WTC11 (cell line): ENCODE results near the gene UBAC2.

Experiments used
- AR ChIP-seq: fragments of 250-450 bp; sonication (Bioruptor Pico); IDR thresholded peaks from 2 replicates; pipeline ENCODE4 v1.9.0; 2021; ENCODE audit warnings: mild to moderate bottlenecking
- ATF3 ChIP-seq: sonication (generic); formaldehyde crosslinking; conservative IDR thresholded peaks from 2 replicates; pipeline ENCODE4 v1.8.1; 2022; ENCODE audit warnings: mild to moderate bottlenecking, missing genetic modification reagents
- CTCF ChIP-seq: fragments of 200-600 bp; IDR thresholded peaks from 2 replicates; pipeline ENCODE4 v1.8.0; 2022; ENCODE audit warnings: antibody characterized with exemption
- E2F4 ChIP-seq: sonication (generic); formaldehyde crosslinking; IDR thresholded peaks from 2 replicates; pipeline ENCODE4 v1.8.1; 2022; ENCODE audit warnings: low read depth, mild to moderate bottlenecking, moderate library complexity, missing genetic modification reagents, borderline replicate concordance
- E2F5 ChIP-seq: sonication (generic); formaldehyde crosslinking; IDR thresholded peaks from 2 replicates; pipeline ENCODE4 v1.8.1; 2022; ENCODE audit warnings: mild to moderate bottlenecking, moderate library complexity, missing genetic modification reagents
- ESRRA ChIP-seq: sonication (generic); formaldehyde crosslinking; IDR thresholded peaks from 2 replicates; pipeline ENCODE4 v1.8.1; 2022; ENCODE audit warnings: mild to moderate bottlenecking, missing genetic modification reagents, borderline replicate concordance
- FOXP1 ChIP-seq: sonication (generic); formaldehyde crosslinking; IDR thresholded peaks from 2 replicates; pipeline ENCODE4 v1.8.0; 2022; ENCODE audit warnings: missing genetic modification reagents, mild to moderate bottlenecking, moderate library complexity, borderline replicate concordance
- IRF1 ChIP-seq: sonication (generic); formaldehyde crosslinking; IDR thresholded peaks from 2 replicates; pipeline ENCODE4 v1.8.0; 2023; ENCODE audit warnings: missing genetic modification reagents
- JUN ChIP-seq: sonication (generic); formaldehyde crosslinking; IDR thresholded peaks from 2 replicates; pipeline ENCODE4 v1.8.0; 2023; ENCODE audit warnings: mild to moderate bottlenecking, missing genetic modification reagents
- OVOL2 ChIP-seq: fragments of 250-450 bp; sonication (Bioruptor Pico); IDR thresholded peaks from 2 replicates; pipeline ENCODE4 v1.9.0; 2021; ENCODE audit warnings: mild to moderate bottlenecking, borderline replicate concordance
- RELA ChIP-seq: sonication (generic); formaldehyde crosslinking; IDR thresholded peaks from 2 replicates; pipeline ENCODE4 v1.8.1; 2022; ENCODE audit warnings: missing genetic modification reagents, mild to moderate bottlenecking, borderline replicate concordance
- SMAD4 ChIP-seq: sonication (generic); formaldehyde crosslinking; IDR thresholded peaks from 2 replicates; pipeline ENCODE4 v1.8.0; 2022; ENCODE audit warnings: mild to moderate bottlenecking, missing genetic modification reagents
- ZNF281 ChIP-seq: sonication (generic); formaldehyde crosslinking; IDR thresholded peaks from 2 replicates; pipeline ENCODE4 v1.8.0; 2023; ENCODE audit warnings: mild to moderate bottlenecking, missing genetic modification reagents
- ZSCAN18 ChIP-seq: fragments of 250-450 bp; sonication (Bioruptor Pico); IDR thresholded peaks from 2 replicates; pipeline ENCODE4 v2.1.2; 2022; ENCODE audit warnings: mild to moderate bottlenecking, moderate library complexity

GRCh38 chr13:99160415-99160814, 40.2 kb upstream of the UBAC2 start:
- TF ChIP-seq E2F4 (CRISPR knock-in tag) (no peak), CTCF (no peak), RELA (CRISPR knock-in tag) (no peak), ESRRA (CRISPR knock-in tag) (no peak), IRF1 (CRISPR knock-in tag) (no peak), E2F5 (no peak), ATF3 (CRISPR knock-in tag) (no peak), AR (CRISPR knock-in tag) (no peak), JUN (CRISPR knock-in tag) (no peak), FOXP1 (no peak), ZSCAN18 (CRISPR knock-in tag) (no peak), OVOL2 (no peak), ZNF281 (CRISPR knock-in tag) (no peak), SMAD4 (CRISPR knock-in tag) (no peak)
